HCT116 (cell line): ENCODE data around the gene SNRNP40. TPM values are rescaled to one million over a fixed set of nuclear protein-coding genes. Genes with fewer than 3 reads are reported as not detected.

Experiments
- ATAC-seq: fragments of 200-7000 bp; cut with Tn5 transposase; 2 replicates; pipeline ENCODE4 v1.9.1; 2020; ENCODE audit warnings: mild to moderate bottlenecking, moderate library complexity
- BruUV-seq: library from RNA; stranded (reverse); fragments of 400-500 nt; replicated peaks from 2 replicates; lab custom pipeline; 2021; lab: Mats Ljungman, UMichigan
- CTCF ChIA-PET: fragments of 300-600 bp; sonication (Branson Sonifier 250); formaldehyde crosslinking; loops from one replicate; lab custom pipeline; 2021; ENCODE audit warnings: antibody characterized with exemption; lab: Charles Lee
- POLR2A ChIA-PET: fragments of 300-600, 350-600 bp; sonication (Branson Sonifier 250); formaldehyde crosslinking; loops from one replicate; lab custom pipeline; 2021; ENCODE audit warnings: antibody characterized with exemption; lab: Charles Lee
- RAD21 ChIA-PET, 2 experiments: fragments of 300-600 bp; sonication (Branson Sonifier 250); formaldehyde crosslinking; loops; one replicate each; lab custom pipeline; 2023; ENCODE audit warnings: low total read pairs in 2 of 2; ENCODE audit not compliant: uncharacterized antibody in 2 of 2, unreplicated experiment in 2 of 2, low non-redundant PET in 1 of 2; lab: Charles Lee
- DNase-seq: peaks from one replicate; pipeline ENCODE4 v3.0.0-alpha.2; 2010; ENCODE audit warnings: low read depth, low spot score
- H2AFZ ChIP-seq: fragments of 200-600 bp; shearing (Covaris generic), sonication (generic); 2 replicates; pipeline ENCODE4 v1.6.1; 2017; ENCODE audit warnings: low read depth, mixed run types, mixed read lengths, antibody characterized with exemption, low read length; ENCODE audit not compliant: poor library complexity, severe bottlenecking
- H3K27ac ChIP-seq: 2 replicates; pipeline ENCODE4 v1.5.1; 2012; ENCODE audit warnings: low read depth, low read length
- H3K27me3 ChIP-seq: fragments of 200-600 bp; sonication (generic); 2 replicates; pipeline ENCODE4 v1.6.1; 2016; ENCODE audit warnings: mixed run types, low read length, mixed read lengths; ENCODE audit not compliant: insufficient read depth
- H3K36me3 ChIP-seq, 2 experiments: fragments of 200-500 bp in 1 of 2; fragments of 200-600 bp in 1 of 2; sonication (Bioruptor generic) in 1 of 2; sonication (generic) in 1 of 2; 2 replicates each; pipeline versions ENCODE4 v1.5.1 to v1.6.1; 2014 to 2016; ENCODE audit warnings: low read length in 2 of 2, inconsistent platforms in 1 of 2, mixed read lengths in 1 of 2, mixed run types in 1 of 2; ENCODE audit not compliant: insufficient read depth in 2 of 2, control insufficient read depth in 1 of 2
- H3K4me1 ChIP-seq, 2 experiments: fragments of 200-600 bp in 1 of 2; sonication (generic) in 1 of 2; 2 replicates each; pipeline versions ENCODE4 v1.5.1 to v1.6.1; 2012 to 2017; ENCODE audit warnings: low read length in 2 of 2, inconsistent platforms in 1 of 2, mild to moderate bottlenecking in 1 of 2, mixed read lengths in 1 of 2, mixed run types in 1 of 2, moderate library complexity in 1 of 2; ENCODE audit not compliant: insufficient read depth in 2 of 2, control insufficient read depth in 1 of 2
- H3K4me2 ChIP-seq: fragments of 200-600 bp; sonication (generic); 2 replicates; pipeline ENCODE4 v1.6.1; 2017; ENCODE audit warnings: mixed run types, low read length, mixed read lengths
- H3K4me3 ChIP-seq, 2 experiments: fragments of 200-600 bp in 1 of 2; sonication (generic) in 1 of 2; replicated peaks in 1 of 2; 2 replicates each; pipeline ENCODE4 v1.5.1; 2011 to 2016; ENCODE audit warnings: low read length in 2 of 2, control low read depth in 1 of 2, low read depth in 1 of 2, mild to moderate bottlenecking in 1 of 2, mixed read lengths in 1 of 2, mixed run types in 1 of 2
- H3K79me2 ChIP-seq: fragments of 200-600 bp; sonication (generic); 2 replicates; pipeline ENCODE4 v1.6.1; 2017; ENCODE audit warnings: mild to moderate bottlenecking, mixed run types, low read length, moderate library complexity, mixed read lengths; ENCODE audit not compliant: insufficient read depth
- H3K9ac ChIP-seq: fragments of 200-600 bp; sonication (generic); 2 replicates; pipeline ENCODE4 v1.6.1; 2016; ENCODE audit warnings: low read length, mixed read lengths
- H3K9me2 ChIP-seq: fragments of 200-600 bp; sonication (generic), shearing (Covaris generic); 2 replicates; pipeline ENCODE4 v1.6.1; 2017; ENCODE audit warnings: mixed run types, mild to moderate bottlenecking, moderate library complexity; ENCODE audit not compliant: insufficient read depth
- H3K9me3 ChIP-seq, 2 experiments: fragments of 200-500 bp in 1 of 2; fragments of 200-600 bp in 1 of 2; sonication (Bioruptor generic) in 1 of 2; sonication (generic) in 1 of 2; 2 replicates each; pipeline ENCODE4 v1.6.1; 2014 to 2017; ENCODE audit warnings: low read length in 2 of 2, mixed read lengths in 2 of 2, inconsistent platforms in 1 of 2, low read depth in 1 of 2, mild to moderate bottlenecking in 1 of 2, mixed run types in 1 of 2, moderate library complexity in 1 of 2; ENCODE audit not compliant: control insufficient read depth in 1 of 2, insufficient read depth in 1 of 2
- H4K20me1 ChIP-seq: fragments of 200-600 bp; sonication (generic), shearing (Covaris generic); 2 replicates; pipeline ENCODE4 v1.6.1; 2017; ENCODE audit warnings: mixed run types, mild to moderate bottlenecking, moderate library complexity; ENCODE audit not compliant: insufficient read depth
- CEBPB ChIP-seq: IDR thresholded peaks from 2 replicates; pipeline ENCODE4 v1.6.1; 2012; ENCODE audit warnings: low read depth
- EZH2 ChIP-seq: fragments of 200-600 bp; sonication (generic); IDR thresholded peaks from 2 replicates; pipeline ENCODE4 v1.6.1; 2017; ENCODE audit warnings: antibody characterized with exemption, mixed run types
- EZH2phosphoT487 ChIP-seq: fragments of 200-600 bp; IDR thresholded peaks from 2 replicates; pipeline ENCODE4 v1.6.1; 2018; ENCODE audit warnings: antibody characterized with exemption, borderline replicate concordance
- JUND ChIP-seq: IDR thresholded peaks from 2 replicates; pipeline ENCODE4 v1.6.1; 2012
- POLR2A ChIP-seq: IDR thresholded peaks from 2 replicates; pipeline ENCODE4 v1.7.0; 2011; ENCODE audit warnings: borderline replicate concordance; ENCODE audit not compliant: insufficient read depth, insufficient read length; ENCODE audit errors: extremely low read depth
- POLR2AphosphoS5 ChIP-seq: IDR thresholded peaks from 2 replicates; pipeline ENCODE4 v1.6.1; 2011; ENCODE audit warnings: mild to moderate bottlenecking, low read depth, low read length, moderate library complexity
- YY1 ChIP-seq: IDR thresholded peaks from 2 replicates; pipeline ENCODE4 v1.6.1; 2011; ENCODE audit warnings: low read length, low read depth, moderate library complexity, mild to moderate bottlenecking; ENCODE audit not compliant: insufficient replicate concordance; ENCODE audit errors: extremely low read depth
- intact Hi-C: fragments of 100-400 bp; cut with micrococcal nuclease; formaldehyde crosslinking; loops from 2 replicates; pipeline ENCODE4 v1.10.0; 2022
- total RNA-seq: library from RNA; stranded (reverse); gene quantifications from one replicate; pipeline ENCODE4 v1.2.1, GENCODE V29; 2021; ENCODE audit not compliant: unreplicated experiment
- TF ChIP-seq, protein P1 (sequence below), 3 experiments: fragments of 200-600 bp in 1 of 3; sonication (generic) in 1 of 3; IDR thresholded peaks in 2 of 3; conservative IDR thresholded peaks in 1 of 3; 2 replicates each; pipeline ENCODE4 v1.5.1; 2012 to 2017; ENCODE audit warnings: low read depth in 2 of 3, low read length in 2 of 3, antibody characterized with exemption in 1 of 3, borderline replicate concordance in 1 of 3, control low read depth in 1 of 3, mild to moderate bottlenecking in 1 of 3, mixed read lengths in 1 of 3, mixed run types in 1 of 3, moderate library complexity in 1 of 3; ENCODE audit not compliant: insufficient read depth in 1 of 3
- TF ChIP-seq, protein P2 (sequence below): IDR thresholded peaks from 2 replicates; pipeline ENCODE4 v1.6.1; 2012
- TF ChIP-seq, protein P3 (sequence below): IDR thresholded peaks from 2 replicates; pipeline ENCODE4 v1.6.1; 2012
- TF ChIP-seq, protein P4 (sequence below): IDR thresholded peaks from 2 replicates; pipeline ENCODE4 v1.6.1; 2012; ENCODE audit warnings: low read depth

Gene SNRNP40
- total RNA-seq, 1 experiment from 2014 or later, result 91.8 TPM

DNA sequence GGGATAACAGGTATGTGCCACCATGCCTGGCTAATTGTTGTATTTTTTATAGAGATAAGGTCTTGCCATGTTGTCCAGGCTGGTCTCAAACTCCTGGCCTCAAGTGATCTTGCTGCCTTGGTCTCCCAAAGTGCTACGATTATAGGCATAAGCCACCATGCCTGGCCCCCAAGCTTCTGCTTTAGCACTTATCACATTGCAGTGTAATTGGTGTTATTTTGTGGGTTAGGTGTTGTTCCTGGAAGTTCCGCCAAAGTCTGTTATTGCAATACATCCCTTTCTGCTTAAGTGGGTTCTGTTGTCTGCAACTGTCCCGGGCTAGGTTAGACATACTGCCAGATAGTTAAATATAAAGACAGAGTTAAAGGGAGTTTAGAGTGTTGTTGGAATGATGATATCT lies 3.6 kb upstream of the SNRNP40 start:
- H3K4me2 ChIP-seq, result no peak overlapping the region
- H3K9me2 ChIP-seq, result no peaks in the 10 kb centered on the region
- H3K36me3 ChIP-seq, result no peaks in the 10 kb centered on the region
- no peak overlapping the region for H2AFZ ChIP-seq
- H3K4me1 ChIP-seq, result peaks cover 4 to 19% of the 10 kb centered on the region in 2 experiments; a peak in 3 of 4 replicates
- ChIA-PET CTCF (no interaction called here), RAD21 (no interaction called here), POLR2A (no interaction called here)
- BruUV-seq, result no TSS peak
- TF ChIP-seq JUND (no peak), POLR2A (no peak), POLR2AphosphoS5 (no peak), EZH2 (no peak), YY1 (no peak), CEBPB (no peak), EZH2phosphoT487 (no peak)
- TF ChIP-seq, protein P1, sequence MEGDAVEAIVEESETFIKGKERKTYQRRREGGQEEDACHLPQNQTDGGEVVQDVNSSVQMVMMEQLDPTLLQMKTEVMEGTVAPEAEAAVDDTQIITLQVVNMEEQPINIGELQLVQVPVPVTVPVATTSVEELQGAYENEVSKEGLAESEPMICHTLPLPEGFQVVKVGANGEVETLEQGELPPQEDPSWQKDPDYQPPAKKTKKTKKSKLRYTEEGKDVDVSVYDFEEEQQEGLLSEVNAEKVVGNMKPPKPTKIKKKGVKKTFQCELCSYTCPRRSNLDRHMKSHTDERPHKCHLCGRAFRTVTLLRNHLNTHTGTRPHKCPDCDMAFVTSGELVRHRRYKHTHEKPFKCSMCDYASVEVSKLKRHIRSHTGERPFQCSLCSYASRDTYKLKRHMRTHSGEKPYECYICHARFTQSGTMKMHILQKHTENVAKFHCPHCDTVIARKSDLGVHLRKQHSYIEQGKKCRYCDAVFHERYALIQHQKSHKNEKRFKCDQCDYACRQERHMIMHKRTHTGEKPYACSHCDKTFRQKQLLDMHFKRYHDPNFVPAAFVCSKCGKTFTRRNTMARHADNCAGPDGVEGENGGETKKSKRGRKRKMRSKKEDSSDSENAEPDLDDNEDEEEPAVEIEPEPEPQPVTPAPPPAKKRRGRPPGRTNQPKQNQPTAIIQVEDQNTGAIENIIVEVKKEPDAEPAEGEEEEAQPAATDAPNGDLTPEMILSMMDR (IDR thresholded peaks at IDR 0.05 in 2 of 3, conservative IDR thresholded peaks at IDR 0.05 in 1 of 3; ENCODE audit: borderline replicate concordance in 1 of 3, insufficient read depth in 1 of 3, low read depth in 2 of 3, low read length in 2 of 3), result no peak
- TF ChIP-seq, protein P2, sequence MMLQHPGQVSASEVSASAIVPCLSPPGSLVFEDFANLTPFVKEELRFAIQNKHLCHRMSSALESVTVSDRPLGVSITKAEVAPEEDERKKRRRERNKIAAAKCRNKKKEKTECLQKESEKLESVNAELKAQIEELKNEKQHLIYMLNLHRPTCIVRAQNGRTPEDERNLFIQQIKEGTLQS, result no peak
- TF ChIP-seq, protein P3, sequence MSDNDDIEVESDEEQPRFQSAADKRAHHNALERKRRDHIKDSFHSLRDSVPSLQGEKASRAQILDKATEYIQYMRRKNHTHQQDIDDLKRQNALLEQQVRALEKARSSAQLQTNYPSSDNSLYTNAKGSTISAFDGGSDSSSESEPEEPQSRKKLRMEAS, result no peak
- TF ChIP-seq, protein P4, sequence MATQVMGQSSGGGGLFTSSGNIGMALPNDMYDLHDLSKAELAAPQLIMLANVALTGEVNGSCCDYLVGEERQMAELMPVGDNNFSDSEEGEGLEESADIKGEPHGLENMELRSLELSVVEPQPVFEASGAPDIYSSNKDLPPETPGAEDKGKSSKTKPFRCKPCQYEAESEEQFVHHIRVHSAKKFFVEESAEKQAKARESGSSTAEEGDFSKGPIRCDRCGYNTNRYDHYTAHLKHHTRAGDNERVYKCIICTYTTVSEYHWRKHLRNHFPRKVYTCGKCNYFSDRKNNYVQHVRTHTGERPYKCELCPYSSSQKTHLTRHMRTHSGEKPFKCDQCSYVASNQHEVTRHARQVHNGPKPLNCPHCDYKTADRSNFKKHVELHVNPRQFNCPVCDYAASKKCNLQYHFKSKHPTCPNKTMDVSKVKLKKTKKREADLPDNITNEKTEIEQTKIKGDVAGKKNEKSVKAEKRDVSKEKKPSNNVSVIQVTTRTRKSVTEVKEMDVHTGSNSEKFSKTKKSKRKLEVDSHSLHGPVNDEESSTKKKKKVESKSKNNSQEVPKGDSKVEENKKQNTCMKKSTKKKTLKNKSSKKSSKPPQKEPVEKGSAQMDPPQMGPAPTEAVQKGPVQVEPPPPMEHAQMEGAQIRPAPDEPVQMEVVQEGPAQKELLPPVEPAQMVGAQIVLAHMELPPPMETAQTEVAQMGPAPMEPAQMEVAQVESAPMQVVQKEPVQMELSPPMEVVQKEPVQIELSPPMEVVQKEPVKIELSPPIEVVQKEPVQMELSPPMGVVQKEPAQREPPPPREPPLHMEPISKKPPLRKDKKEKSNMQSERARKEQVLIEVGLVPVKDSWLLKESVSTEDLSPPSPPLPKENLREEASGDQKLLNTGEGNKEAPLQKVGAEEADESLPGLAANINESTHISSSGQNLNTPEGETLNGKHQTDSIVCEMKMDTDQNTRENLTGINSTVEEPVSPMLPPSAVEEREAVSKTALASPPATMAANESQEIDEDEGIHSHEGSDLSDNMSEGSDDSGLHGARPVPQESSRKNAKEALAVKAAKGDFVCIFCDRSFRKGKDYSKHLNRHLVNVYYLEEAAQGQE, result no peak
- no peak for DNase-seq
- ATAC-seq, result no peak
- no peak overlapping the region for H3K4me3 ChIP-seq
- H3K27me3 ChIP-seq, result no peaks in the 10 kb centered on the region
- H3K79me2 ChIP-seq, result peaks cover 75% of the 10 kb centered on the region
- intact Hi-C loops, result no loop called here
- H3K9me3 ChIP-seq, result no peaks in the 10 kb centered on the region
- H3K27ac ChIP-seq, result no peak overlapping the region
- H3K9ac ChIP-seq, result no peak overlapping the region
- no peaks in the 10 kb centered on the region for H4K20me1 ChIP-seq
